ENCODE measurements around the gene VDAC1. TPM values are rescaled to one million over a fixed set of nuclear protein-coding genes. Genes with fewer than 3 reads are reported as not detected.

The VDAC1 gene
- total RNA-seq, 1 donor from 2014 or later = 125 TPM

DNA sequence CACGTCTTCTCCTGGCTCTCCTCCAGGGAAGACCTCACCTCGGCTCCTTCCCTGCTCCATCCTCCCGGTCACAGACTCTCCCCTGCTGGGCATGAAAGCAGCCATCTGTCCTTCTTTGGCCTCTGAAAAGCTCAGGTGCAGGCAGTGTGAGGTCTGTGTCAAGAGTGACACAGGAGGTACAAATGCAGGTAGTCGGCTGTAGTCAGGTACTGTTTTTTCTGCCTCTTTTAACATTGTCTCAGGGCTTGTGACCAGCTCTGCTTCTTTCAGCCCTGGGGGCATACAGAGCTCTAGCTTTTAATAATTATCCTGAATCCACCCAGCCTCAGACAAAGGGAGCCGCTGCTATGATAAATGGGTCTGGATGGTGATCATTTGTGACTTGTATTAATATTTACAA, 82.8 kb downstream of the VDAC1 start:
- no peaks in the 10 kb centered on the region for H3K4me1 ChIP-seq
- DNase-seq (no peak), ATAC-seq (no peak)
- no peaks in the 10 kb centered on the region for H3K36me3 ChIP-seq
- TF ChIP-seq CTCF (IDR thresholded peaks at IDR 0.05) = no peak
- H3K27me3 ChIP-seq (ENCODE audit: low read depth) = peaks cover 4% of the 10 kb centered on the region
- intact Hi-C loops (cut with DNase I) = no loop called here
- no peaks in the 10 kb centered on the region for H3K9me3 ChIP-seq
- no peak overlapping the region for H3K27ac ChIP-seq
- no peak overlapping the region for H3K4me3 ChIP-seq

Other genes with a start within 250 kb of the VDAC1 start
- gene C5orf15, start 36.4 kb downstream of the VDAC1 start, total RNA-seq = 31.1 TPM
- 5.7 TPM for gene TCF7, start 109.7 kb upstream of the VDAC1 start, total RNA-seq
- 249 TPM for gene SKP1, start 172.0 kb upstream of the VDAC1 start, total RNA-seq
- 96.9 TPM for gene PPP2CA, start 221.1 kb upstream of the VDAC1 start, total RNA-seq